B cell (primary cell): ENCODE measurements around the gene MFAP1.
"Not testable (repeated sequence)": the region's sequence is repeated elsewhere in the genome, so short reads cannot be mapped to it uniquely, and the experiment has no call there.

Experiments
- EZH2 ChIP-seq: IDR thresholded peaks from 2 replicates; pipeline ENCODE4 v1.6.1; 2012; ENCODE audit warnings: borderline replicate concordance, low read depth, mild to moderate bottlenecking, moderate library complexity, low read length; ENCODE audit not compliant: insufficient read depth, poor library complexity, severe bottlenecking
- TF ChIP-seq, protein P1 (sequence below): fragments of 200-600 bp; IDR thresholded peaks from one replicate; pipeline ENCODE4 v1.8.0; 2022; ENCODE audit warnings: antibody characterized with exemption, mild to moderate bottlenecking

- TF ChIP-seq, protein P1, sequence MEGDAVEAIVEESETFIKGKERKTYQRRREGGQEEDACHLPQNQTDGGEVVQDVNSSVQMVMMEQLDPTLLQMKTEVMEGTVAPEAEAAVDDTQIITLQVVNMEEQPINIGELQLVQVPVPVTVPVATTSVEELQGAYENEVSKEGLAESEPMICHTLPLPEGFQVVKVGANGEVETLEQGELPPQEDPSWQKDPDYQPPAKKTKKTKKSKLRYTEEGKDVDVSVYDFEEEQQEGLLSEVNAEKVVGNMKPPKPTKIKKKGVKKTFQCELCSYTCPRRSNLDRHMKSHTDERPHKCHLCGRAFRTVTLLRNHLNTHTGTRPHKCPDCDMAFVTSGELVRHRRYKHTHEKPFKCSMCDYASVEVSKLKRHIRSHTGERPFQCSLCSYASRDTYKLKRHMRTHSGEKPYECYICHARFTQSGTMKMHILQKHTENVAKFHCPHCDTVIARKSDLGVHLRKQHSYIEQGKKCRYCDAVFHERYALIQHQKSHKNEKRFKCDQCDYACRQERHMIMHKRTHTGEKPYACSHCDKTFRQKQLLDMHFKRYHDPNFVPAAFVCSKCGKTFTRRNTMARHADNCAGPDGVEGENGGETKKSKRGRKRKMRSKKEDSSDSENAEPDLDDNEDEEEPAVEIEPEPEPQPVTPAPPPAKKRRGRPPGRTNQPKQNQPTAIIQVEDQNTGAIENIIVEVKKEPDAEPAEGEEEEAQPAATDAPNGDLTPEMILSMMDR, result not testable (repeated sequence)
- not testable (repeated sequence) for TF ChIP-seq EZH2
Observed at GRCh38 chr15:43832485-43832884, 8.0 kb upstream of the MFAP1 start.
